Measurements from ENCODE around the gene TMEM38B.
A peak's percentile ranks its signal among the peaks of the same experiment; 100 is the strongest.
"Not testable (repeated sequence)": the region's sequence is repeated elsewhere in the genome, so short reads cannot be mapped to it uniquely, and the experiment has no call there.

Gene TMEM38B

GRCh38 chr9:105713260-105714019 is 19.1 kb downstream of the TMEM38B start:
- no peak overlapping the region for H3K4me3 ChIP-seq (ENCODE audit: low read depth in 1 of 5, low read length in 5 of 5)
- no peaks in the 10 kb centered on the region for H3K27me3 ChIP-seq (ENCODE audit: control insufficient read depth in 5 of 5, insufficient read depth in 4 of 5, low read length in 5 of 5)
- H3K36me3 ChIP-seq (ENCODE audit: control insufficient read depth in 5 of 5, insufficient read depth in 5 of 5, low read length in 5 of 5), result peaks cover 0 to 6% (median 2%) of the 10 kb centered on the region in 5 donors
- H3K9me3 ChIP-seq (ENCODE audit: control insufficient read depth in 5 of 5, low read length in 5 of 5), result no peaks in the 10 kb centered on the region
- H3K9ac ChIP-seq (ENCODE audit: low read length in 5 of 5), result no peak overlapping the region
- H3K4me1 ChIP-seq (ENCODE audit: control insufficient read depth in 5 of 5, insufficient read depth in 5 of 5, low read length in 5 of 5), result no peaks in the 10 kb centered on the region
- H3K27ac ChIP-seq (ENCODE audit: low read depth, low read length), result no peak overlapping the region

DNA sequence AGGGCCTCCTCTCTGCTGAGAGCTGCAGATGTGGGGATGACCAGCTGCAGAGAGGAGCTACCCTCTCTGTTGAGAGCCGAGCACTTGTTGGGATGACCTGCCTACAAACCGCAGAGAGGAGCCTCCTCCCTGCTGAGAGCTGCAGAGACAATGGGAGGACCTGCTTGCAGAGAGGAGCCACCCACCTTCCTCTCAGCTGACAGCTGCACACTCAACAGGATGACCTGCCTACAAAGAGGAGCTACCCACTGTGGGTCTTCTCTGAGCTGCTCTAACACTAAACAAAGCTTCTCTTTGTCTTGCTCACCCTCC is 19.6 kb downstream of the TMEM38B start:
- Histone ChIP-seq H3K4me3 (ENCODE audit: low read depth in 1 of 5, low read length in 5 of 5) (no peak overlapping the region), H3K27me3 (ENCODE audit: control insufficient read depth in 5 of 5, insufficient read depth in 4 of 5, low read length in 5 of 5) (no peaks in the 10 kb centered on the region), H3K4me1 (ENCODE audit: control insufficient read depth in 5 of 5, insufficient read depth in 5 of 5, low read length in 5 of 5) (no peaks in the 10 kb centered on the region), H3K27ac (ENCODE audit: low read depth, low read length) (no peak overlapping the region), H3K9me3 (ENCODE audit: control insufficient read depth in 5 of 5, low read length in 5 of 5) (no peaks in the 10 kb centered on the region), H3K9ac (ENCODE audit: low read length in 5 of 5) (no peak overlapping the region), H3K36me3 (ENCODE audit: control insufficient read depth in 5 of 5, insufficient read depth in 5 of 5, low read length in 5 of 5) (peaks cover 0 to 6% (median 2%) of the 10 kb centered on the region in 5 donors)

GRCh38 chr9:105716146-105716545 is 21.8 kb downstream of the TMEM38B start:
- Histone ChIP-seq H3K9me3 (ENCODE audit: control insufficient read depth in 5 of 5, low read length in 5 of 5) (no peaks in the 10 kb centered on the region), H3K9ac (ENCODE audit: low read length in 5 of 5) (peak overlapping the region in 1 of 5 donors; percentile 20), H3K27ac (ENCODE audit: low read depth, low read length) (no peak overlapping the region), H3K4me1 (ENCODE audit: control insufficient read depth in 5 of 5, insufficient read depth in 5 of 5, low read length in 5 of 5) (no peaks in the 10 kb centered on the region), H3K27me3 (ENCODE audit: control insufficient read depth in 5 of 5, insufficient read depth in 4 of 5, low read length in 5 of 5) (no peaks in the 10 kb centered on the region), H3K4me3 (ENCODE audit: low read depth in 1 of 5, low read length in 5 of 5) (no peak overlapping the region), H3K36me3 (ENCODE audit: control insufficient read depth in 5 of 5, insufficient read depth in 5 of 5, low read length in 5 of 5) (peaks cover 0 to 3% (median 2%) of the 10 kb centered on the region in 5 donors)

DNA sequence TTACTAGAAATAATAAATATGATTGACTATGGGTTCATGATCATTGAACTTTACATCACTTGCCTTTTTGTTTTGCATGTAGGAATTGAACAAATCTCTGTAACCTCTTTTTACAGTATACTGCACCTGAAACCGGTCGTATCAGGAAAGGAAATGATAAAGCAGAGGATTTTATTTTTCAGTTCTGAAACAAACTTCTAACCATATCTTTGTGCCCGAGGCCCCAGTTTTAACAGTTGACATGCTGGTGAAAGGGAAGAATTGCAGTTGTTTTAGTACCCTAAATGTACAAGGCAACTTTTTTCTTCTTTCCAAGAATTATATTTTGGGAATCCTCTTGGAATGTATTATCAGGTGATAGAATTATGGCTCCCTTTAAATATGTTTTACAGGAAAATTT is 27.8 kb downstream of the TMEM38B start:
- H3K9ac ChIP-seq (ENCODE audit: low read length in 5 of 5), result no peak overlapping the region
- no peak overlapping the region for H3K4me3 ChIP-seq (ENCODE audit: low read depth in 1 of 5, low read length in 5 of 5)
- no peaks in the 10 kb centered on the region for H3K4me1 ChIP-seq (ENCODE audit: control insufficient read depth in 5 of 5, insufficient read depth in 5 of 5, low read length in 5 of 5)
- no peaks in the 10 kb centered on the region for H3K9me3 ChIP-seq (ENCODE audit: control insufficient read depth in 5 of 5, low read length in 5 of 5)
- no peaks in the 10 kb centered on the region for H3K36me3 ChIP-seq (ENCODE audit: control insufficient read depth in 5 of 5, insufficient read depth in 5 of 5, low read length in 5 of 5)
- H3K27me3 ChIP-seq (ENCODE audit: control insufficient read depth in 5 of 5, insufficient read depth in 4 of 5, low read length in 5 of 5), result no peaks in the 10 kb centered on the region
- no peak overlapping the region for H3K27ac ChIP-seq (ENCODE audit: low read depth, low read length)

GRCh38 chr9:105725370-105725769 is 31.0 kb downstream of the TMEM38B start:
- H3K4me3 ChIP-seq (ENCODE audit: low read depth in 1 of 5, low read length in 5 of 5), result no peak overlapping the region
- H3K36me3 ChIP-seq (ENCODE audit: control insufficient read depth in 5 of 5, insufficient read depth in 5 of 5, low read length in 5 of 5), result no peaks in the 10 kb centered on the region
- no peak overlapping the region for H3K9ac ChIP-seq (ENCODE audit: low read length in 5 of 5)
- H3K9me3 ChIP-seq (ENCODE audit: control insufficient read depth in 5 of 5, low read length in 5 of 5), result no peaks in the 10 kb centered on the region
- no peaks in the 10 kb centered on the region for H3K4me1 ChIP-seq (ENCODE audit: control insufficient read depth in 5 of 5, insufficient read depth in 5 of 5, low read length in 5 of 5)
- no peak overlapping the region for H3K27ac ChIP-seq (ENCODE audit: low read depth, low read length)
- H3K27me3 ChIP-seq (ENCODE audit: control insufficient read depth in 5 of 5, insufficient read depth in 4 of 5, low read length in 5 of 5), result no peaks in the 10 kb centered on the region

GRCh38 chr9:105728230-105728629 is 33.9 kb downstream of the TMEM38B start:
- not testable (repeated sequence) for H3K36me3 ChIP-seq (ENCODE audit: control insufficient read depth in 5 of 5, insufficient read depth in 5 of 5, low read length in 5 of 5); H3K9ac ChIP-seq (ENCODE audit: low read length in 5 of 5); H3K27ac ChIP-seq (ENCODE audit: low read depth, low read length); H3K27me3 ChIP-seq (ENCODE audit: control insufficient read depth in 5 of 5, insufficient read depth in 4 of 5, low read length in 5 of 5); H3K4me1 ChIP-seq (ENCODE audit: control insufficient read depth in 5 of 5, insufficient read depth in 5 of 5, low read length in 5 of 5); H3K4me3 ChIP-seq (ENCODE audit: low read depth in 1 of 5, low read length in 5 of 5); H3K9me3 ChIP-seq (ENCODE audit: control insufficient read depth in 5 of 5, low read length in 5 of 5)

DNA sequence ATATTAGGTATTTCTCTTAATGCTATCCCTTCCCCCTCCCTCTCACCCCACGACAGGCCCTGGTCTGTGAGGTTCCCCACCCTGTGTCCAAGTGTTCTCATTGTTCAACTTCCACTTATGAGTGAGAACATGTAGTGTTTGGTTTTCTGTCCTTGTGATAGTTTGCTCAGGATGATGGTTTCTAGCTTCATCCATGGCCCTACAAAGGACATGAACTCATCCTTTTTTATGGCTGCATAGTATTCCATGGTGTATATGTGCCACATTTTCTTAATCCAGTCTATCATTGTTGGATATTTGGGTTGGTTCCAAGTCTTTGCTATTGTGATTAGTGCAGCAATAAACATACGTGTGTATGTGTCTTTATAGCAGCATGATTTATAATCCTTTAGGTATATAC is 37.1 kb downstream of the TMEM38B start:
- H3K4me1 ChIP-seq (ENCODE audit: control insufficient read depth in 5 of 5, insufficient read depth in 5 of 5, low read length in 5 of 5); H3K36me3 ChIP-seq (ENCODE audit: control insufficient read depth in 5 of 5, insufficient read depth in 5 of 5, low read length in 5 of 5); H3K27me3 ChIP-seq (ENCODE audit: control insufficient read depth in 5 of 5, insufficient read depth in 4 of 5, low read length in 5 of 5); H3K27ac ChIP-seq (ENCODE audit: low read depth, low read length); H3K4me3 ChIP-seq (ENCODE audit: low read depth in 1 of 5, low read length in 5 of 5); H3K9ac ChIP-seq (ENCODE audit: low read length in 5 of 5): not testable (repeated sequence)
- peaks cover 0 to 32% (median 13%) of the 10 kb centered on the region in 5 donors for H3K9me3 ChIP-seq (ENCODE audit: control insufficient read depth in 5 of 5, low read length in 5 of 5)

DNA sequence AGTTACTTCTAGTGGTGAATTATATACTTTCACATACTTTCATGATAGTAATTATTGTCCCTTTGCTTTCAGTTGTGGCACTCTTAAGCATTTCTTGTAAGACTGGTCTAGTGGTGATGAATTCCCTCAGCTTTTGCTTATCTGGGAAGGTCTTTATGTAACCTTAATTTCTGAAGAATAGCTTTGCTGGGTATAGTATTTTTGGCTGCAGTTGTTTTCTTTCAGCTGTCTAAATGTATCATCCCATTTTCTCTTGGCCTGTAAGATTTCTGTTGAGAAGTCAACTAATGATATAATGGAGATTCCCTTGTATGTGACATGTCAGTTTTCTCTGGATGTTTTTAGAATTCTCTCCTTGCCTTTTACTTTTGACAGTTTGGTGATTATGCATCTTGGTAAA is 41.0 kb downstream of the TMEM38B start:
- Histone ChIP-seq H3K4me1 (ENCODE audit: control insufficient read depth in 5 of 5, insufficient read depth in 5 of 5, low read length in 5 of 5) (no peaks in the 10 kb centered on the region), H3K27me3 (ENCODE audit: control insufficient read depth in 5 of 5, insufficient read depth in 4 of 5, low read length in 5 of 5) (no peaks in the 10 kb centered on the region), H3K4me3 (ENCODE audit: low read depth in 1 of 5, low read length in 5 of 5) (no peak overlapping the region), H3K27ac (ENCODE audit: low read depth, low read length) (no peak overlapping the region), H3K9me3 (ENCODE audit: control insufficient read depth in 5 of 5, low read length in 5 of 5) (peaks cover 0 to 39% (median 27%) of the 10 kb centered on the region in 5 donors), H3K36me3 (ENCODE audit: control insufficient read depth in 5 of 5, insufficient read depth in 5 of 5, low read length in 5 of 5) (peaks cover 0 to 7% (median 0%) of the 10 kb centered on the region in 5 donors), H3K9ac (ENCODE audit: low read length in 5 of 5) (no peak overlapping the region)

DNA sequence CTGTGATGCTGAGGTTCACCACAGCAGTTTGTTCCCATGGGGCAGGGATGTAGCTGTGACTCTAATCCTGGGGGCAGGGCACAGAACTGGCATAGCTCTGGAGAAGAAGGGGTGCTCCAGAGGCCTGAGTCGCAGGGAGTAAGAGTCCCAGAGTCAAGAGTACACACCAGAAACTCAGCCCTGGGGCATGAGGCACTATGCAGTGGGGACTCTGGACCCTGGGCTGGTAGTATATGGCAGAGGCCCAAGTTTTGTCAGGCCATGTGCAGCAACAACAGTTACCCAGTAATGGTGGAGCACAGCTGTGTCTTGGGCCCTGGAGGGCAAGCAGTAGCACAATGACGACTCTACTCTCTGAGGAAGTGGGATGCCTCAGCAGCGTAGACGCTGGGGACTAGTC is 42.9 kb downstream of the TMEM38B start:
- H3K9me3 ChIP-seq (ENCODE audit: control insufficient read depth in 5 of 5, low read length in 5 of 5), result peaks cover 0 to 39% (median 27%) of the 10 kb centered on the region in 5 donors

DNA sequence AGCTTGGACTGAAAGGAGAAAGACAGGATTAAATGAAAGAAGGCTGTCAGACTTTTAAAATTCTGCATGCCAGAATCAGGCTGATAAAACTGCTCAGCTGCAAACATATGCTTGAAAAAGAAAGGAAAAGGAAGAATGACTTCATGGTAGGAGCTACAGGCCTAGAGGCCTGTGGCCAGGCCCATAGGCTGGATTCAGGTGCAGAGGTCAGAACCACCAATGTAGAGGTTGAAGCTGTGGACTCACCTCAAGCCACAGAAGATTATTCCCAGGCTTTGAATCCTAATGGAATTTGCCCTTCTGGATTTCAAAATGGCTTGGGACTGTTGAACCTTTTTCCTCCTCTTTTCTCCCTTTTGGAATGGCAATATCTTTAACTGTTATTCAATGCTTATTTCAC is 47.7 kb downstream of the TMEM38B start:
- Histone ChIP-seq H3K4me3 (ENCODE audit: low read depth in 1 of 5, low read length in 5 of 5) (no peak overlapping the region), H3K36me3 (ENCODE audit: control insufficient read depth in 5 of 5, insufficient read depth in 5 of 5, low read length in 5 of 5) (no peaks in the 10 kb centered on the region), H3K27ac (ENCODE audit: low read depth, low read length) (no peak overlapping the region), H3K9me3 (ENCODE audit: control insufficient read depth in 5 of 5, low read length in 5 of 5) (peaks cover 0 to 8% (median 2%) of the 10 kb centered on the region in 5 donors), H3K4me1 (ENCODE audit: control insufficient read depth in 5 of 5, insufficient read depth in 5 of 5, low read length in 5 of 5) (no peaks in the 10 kb centered on the region), H3K9ac (ENCODE audit: low read length in 5 of 5) (no peak overlapping the region), H3K27me3 (ENCODE audit: control insufficient read depth in 5 of 5, insufficient read depth in 4 of 5, low read length in 5 of 5) (no peaks in the 10 kb centered on the region)

More for the DNA sequence above, 42.9 kb downstream of the TMEM38B start:
- Histone ChIP-seq H3K9ac (ENCODE audit: low read length in 5 of 5) (no peak overlapping the region), H3K27ac (ENCODE audit: low read depth, low read length) (no peak overlapping the region), H3K4me1 (ENCODE audit: control insufficient read depth in 5 of 5, insufficient read depth in 5 of 5, low read length in 5 of 5) (no peaks in the 10 kb centered on the region), H3K36me3 (ENCODE audit: control insufficient read depth in 5 of 5, insufficient read depth in 5 of 5, low read length in 5 of 5) (peaks cover 0 to 7% (median 0%) of the 10 kb centered on the region in 5 donors), H3K4me3 (ENCODE audit: low read depth in 1 of 5, low read length in 5 of 5) (no peak overlapping the region), H3K27me3 (ENCODE audit: control insufficient read depth in 5 of 5, insufficient read depth in 4 of 5, low read length in 5 of 5) (no peaks in the 10 kb centered on the region)

Measured in subcutaneous abdominal adipose tissue (tissue), 5 donors.